ENCODE measurements around the gene SUOX.
"Not testable (repeated sequence)": the region's sequence is repeated elsewhere in the genome, so short reads cannot be mapped to it uniquely, and the experiment has no call there.

Gene SUOX

DNA sequence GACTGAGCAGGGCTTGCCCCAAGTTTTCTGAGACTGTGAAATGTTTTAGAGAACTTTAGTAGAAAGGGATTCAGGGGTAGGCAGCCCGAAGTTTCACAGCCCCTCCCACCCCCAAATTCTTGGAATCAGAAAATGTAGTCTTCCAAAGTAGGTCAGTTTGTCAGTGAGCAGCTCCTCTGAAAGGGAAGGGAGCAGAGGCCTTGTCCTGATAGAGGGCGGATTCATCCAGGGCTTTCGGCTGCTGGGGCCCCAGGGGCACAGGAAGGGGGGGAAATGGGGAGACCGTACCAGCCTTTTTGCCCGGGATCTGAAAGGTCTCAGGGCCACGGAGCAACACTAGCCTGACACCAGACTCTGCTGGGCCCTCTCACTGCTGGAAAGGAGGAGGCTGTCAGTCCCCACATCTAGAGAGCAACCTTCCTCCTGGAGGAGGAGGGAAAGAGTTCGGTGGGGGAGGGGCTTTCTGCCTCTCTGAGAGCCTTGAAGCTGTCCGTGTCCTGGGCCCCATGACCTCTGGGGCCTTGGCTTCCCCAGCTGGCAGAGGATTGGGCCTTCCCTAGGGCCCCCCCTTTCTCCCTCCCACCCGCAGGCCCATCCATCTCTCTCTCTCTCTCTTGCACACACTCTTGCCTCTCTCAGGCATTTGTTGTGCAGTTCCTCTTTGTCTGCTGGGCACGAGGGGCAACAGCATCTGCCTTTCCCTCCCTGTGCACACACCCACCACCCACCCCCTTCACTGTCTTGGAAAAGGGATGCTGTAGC, 23.5 kb downstream of the SUOX start, which contains the start of gene IKZF4:
Gene IKZF4 (plus strand): TSS at position 621 of the 762 bp plus-strand sequence. CDS start 451 bp downstream, outside the sequence.
- no peak for DNase-seq (ENCODE audit: low read depth)

GRCh38 chr12:56021889-56022497, 24.9 kb downstream of the SUOX start:
- DNase-seq (ENCODE audit: low read depth): no peak

DNA sequence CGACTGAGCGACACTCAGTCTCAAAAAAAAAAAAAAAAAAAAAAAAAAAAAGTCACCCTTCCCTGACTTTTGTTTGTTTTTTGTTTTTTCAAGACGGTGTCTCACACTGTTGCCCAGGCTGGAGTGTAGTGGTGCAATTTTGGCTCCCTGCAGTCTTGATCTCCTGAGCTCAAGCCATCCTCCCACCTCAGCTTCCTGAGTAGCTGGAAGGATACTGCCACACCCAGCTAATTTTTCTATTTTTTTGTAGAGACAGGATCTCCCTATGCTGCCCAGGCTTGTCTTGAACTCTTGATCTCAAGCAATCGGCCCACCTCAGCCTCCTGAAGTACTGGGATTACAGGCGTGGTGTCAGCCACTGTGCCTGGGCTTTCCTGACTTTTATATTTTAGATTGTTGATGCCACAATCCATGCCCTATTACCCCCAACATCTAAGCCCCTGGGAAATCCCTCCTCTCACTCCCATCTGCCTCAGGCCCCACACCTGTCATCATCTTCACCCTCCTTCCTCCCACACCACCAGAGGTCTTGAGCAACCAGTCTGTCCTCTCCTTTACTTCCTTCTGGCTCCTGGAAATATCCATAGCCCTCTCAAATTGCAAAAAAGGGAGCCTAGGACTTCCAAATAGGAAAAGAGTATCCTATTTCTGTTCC, 31.6 kb downstream of the SUOX start:
- no peak for DNase-seq (ENCODE audit: low read depth)

- DNase-seq (ENCODE audit: low read depth): no peak
Observed at GRCh38 chr12:56029166-56029519, 32.1 kb downstream of the SUOX start.

DNA sequence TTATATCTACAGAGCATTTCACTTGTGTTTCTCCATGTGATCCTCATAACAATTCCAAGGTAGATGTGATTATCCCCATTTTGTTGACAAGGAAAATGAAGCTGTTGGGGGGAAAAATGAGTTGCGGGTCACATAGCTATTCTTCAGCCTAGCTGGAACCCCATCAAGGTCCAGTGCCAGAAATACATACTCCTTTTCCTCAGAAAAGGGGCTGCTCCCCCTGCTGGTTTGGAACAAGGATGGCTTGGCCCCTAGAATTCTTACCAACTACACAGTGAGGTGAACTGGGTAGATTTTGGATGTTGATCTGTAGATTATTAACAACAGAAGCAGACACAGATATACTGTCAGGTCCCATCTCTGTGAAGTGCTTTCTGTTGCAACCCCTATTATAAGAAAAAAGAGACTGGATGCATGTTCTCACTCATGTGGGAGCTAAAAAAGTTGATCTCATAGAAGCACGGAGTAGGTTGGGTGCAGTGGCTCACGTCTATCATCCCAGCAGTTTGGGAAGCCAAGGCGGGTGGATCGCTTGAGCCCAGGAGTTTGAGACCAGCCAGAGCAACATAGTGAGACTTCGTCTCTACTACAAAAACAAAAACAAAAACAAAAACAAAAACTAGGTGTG, 32.7 kb downstream of the SUOX start:
- no peak for DNase-seq (ENCODE audit: low read depth)

DNA sequence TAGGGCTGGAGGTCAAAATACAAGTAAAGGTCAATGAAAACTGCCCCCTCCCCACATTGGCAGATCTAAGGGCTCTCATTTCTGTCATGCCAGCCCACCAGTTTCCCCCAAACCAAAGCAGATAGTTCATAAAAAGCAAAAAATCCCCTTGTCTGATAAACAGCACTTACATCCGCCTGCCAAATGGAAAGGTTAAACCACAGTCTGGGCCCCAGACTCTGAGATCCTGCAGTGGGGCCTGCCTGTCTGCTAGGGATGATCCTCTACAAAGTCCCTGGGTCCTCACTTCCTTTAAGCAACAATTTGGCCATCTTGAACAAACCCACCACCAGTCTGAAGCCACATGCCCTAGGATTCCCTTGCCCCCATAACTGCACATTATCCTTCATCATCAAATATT, 34.9 kb downstream of the SUOX start:
- no peak for DNase-seq (ENCODE audit: low read depth)

GRCh38 chr12:56034586-56035332, 37.7 kb downstream of the SUOX start:
- no peak for DNase-seq (ENCODE audit: low read depth)

- DNase-seq (ENCODE audit: low read depth): no peak
Observed at GRCh38 chr12:56037161-56037560, 40.1 kb downstream of the SUOX start.

DNA sequence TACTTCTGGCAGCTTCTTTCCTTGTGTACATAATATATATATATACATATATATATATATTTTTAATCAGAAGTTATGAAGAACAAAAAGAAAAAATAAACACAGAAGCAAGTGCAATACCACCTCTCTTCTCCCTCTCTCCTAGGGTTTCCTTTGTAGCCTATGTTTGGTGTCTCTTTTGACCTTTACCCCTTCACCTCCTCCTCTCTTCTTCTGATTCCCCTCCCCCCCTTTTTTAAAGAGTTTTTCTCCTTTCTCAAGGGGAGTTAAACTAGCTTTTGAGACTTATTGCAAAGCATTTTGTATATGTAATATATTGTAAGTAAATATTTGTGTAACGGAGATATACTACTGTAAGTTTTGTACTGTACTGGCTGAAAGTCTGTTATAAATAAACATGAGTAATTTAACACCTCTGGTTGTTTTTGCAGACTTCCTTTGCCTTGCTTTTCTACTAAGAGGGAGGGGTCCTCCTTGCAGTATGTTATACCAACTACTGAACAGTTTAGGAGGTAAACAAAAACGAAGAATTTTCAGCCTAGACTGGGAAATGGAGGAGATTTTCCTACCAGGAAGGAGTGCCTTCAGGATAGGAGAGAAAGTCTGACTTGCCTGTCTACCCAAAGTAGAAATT, 41.1 kb downstream of the SUOX start:
- no peak for DNase-seq (ENCODE audit: low read depth)

GRCh38 chr12:56040151-56040550, 43.1 kb downstream of the SUOX start:
- no peak for DNase-seq (ENCODE audit: low read depth)

DNA sequence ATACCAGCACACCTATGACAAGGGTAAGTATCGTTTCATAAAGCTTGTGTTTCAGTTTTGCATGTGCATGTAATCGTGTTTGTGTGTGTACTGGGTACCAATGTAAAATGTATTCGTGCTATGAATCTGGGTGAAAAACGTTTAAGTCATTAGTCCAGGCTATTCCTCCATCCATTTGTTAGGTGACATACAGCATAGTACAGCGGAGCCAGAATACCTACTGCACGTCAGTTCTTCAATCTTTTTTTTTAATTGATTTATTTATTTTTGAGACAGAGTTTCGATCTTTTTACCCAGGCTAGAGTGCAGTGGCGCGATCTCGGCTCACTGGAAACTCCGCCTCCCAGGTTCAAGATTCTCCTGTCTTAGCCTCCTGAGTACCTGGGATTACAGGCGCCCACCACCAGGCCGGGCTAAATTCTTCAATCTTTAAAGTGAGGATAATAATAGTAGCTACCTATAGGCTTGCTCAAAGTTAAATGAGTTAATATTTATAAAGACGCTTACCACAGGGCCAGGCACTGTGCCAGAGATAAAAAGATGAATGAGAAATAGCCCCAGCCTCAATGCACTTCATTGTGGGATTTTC, 44.0 kb downstream of the SUOX start:
- no peak for DNase-seq (ENCODE audit: low read depth)

DNA sequence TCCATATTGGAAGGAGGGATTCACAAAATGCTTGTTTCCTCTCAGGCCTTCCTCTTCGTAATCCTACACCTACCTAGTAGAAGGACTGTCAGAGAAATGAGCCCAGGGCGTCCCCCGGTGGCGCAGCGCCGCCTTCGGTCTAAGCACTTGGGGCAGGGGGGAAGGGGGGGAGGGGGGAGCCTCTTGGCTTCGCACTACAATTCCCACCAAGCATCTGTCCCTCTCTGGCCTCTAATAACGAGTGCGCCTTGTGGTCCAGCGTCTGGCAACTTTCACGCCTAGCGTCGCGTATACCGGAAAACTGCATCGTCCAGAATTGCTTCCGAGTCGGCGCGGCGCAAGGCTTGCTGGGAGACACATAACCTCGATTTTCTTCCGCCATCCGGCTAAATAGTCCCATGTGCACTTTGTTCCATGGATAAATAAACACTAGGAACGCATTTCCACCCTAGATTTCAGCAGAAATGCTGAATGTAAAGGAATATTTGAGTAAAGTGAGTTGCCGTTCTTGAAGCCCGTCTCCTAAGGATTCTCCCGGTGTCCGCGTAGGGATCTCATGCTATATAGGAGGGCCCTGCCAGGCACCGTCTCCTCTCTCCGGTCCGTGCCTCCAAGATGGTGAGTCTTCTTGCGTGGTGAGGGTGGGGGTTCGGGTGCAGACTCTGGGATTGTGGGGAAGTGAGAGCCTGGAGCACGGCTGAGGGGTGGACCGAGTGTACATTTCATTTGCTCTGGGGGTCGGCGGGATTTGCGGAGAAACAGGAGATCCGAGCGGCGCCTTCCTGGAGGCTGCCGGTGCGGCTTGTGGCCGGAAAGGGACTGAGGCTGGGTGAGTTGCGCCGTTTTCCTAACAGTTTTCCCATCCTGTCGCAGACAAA, 44.7 kb downstream of the SUOX start, which contains the start of gene RPS26:
Gene RPS26 (plus strand): TSS at position 367 of the 878 bp plus-strand sequence. CDS start 249 bp downstream, at position 616.
- DNase-seq (ENCODE audit: low read depth): peak; percentile 88

DNA sequence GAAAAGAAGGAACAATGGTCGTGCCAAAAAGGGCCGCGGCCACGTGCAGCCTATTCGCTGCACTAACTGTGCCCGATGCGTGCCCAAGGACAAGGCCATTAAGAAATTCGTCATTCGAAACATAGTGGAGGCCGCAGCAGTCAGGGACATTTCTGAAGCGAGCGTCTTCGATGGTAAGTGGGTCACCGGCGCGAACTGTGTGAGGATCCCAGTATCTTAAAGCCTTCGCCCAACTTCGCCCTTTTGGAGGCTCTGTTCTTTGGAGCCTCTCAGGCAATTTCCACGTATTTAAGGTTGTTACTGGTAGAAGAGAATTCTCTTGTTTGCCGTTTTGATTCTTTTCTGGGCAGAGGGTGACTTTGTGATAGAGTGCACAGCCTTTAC, 45.3 kb downstream of the SUOX start:
- not testable (repeated sequence) for DNase-seq (ENCODE audit: low read depth)

- DNase-seq (ENCODE audit: low read depth): no peak
Observed at GRCh38 chr12:56042843-56043242, 45.8 kb downstream of the SUOX start.

GRCh38 chr12:56046027-56046780, 49.1 kb downstream of the SUOX start:
- no peak for DNase-seq (ENCODE audit: low read depth)

GRCh38 chr12:56053407-56053893, 56.4 kb downstream of the SUOX start:
- DNase-seq (ENCODE audit: low read depth): no peak

Data from activated gamma-delta T cell treated with anti-CD3 and anti-CD28 coated beads, Interleukin-2, amount 50 U/mL, for 16 hours (primary cell).